Measurements from ENCODE around the gene FLT4. TPM values are rescaled to one million over a fixed set of nuclear protein-coding genes. Genes with fewer than 3 reads are reported as not detected.
A peak's percentile ranks its signal among the peaks of the same experiment; 100 is the strongest.
"Not testable (repeated sequence)": the region's sequence is repeated elsewhere in the genome, so short reads cannot be mapped to it uniquely, and the experiment has no call there.

FLT4 gene
- total RNA-seq, 1 experiment from 2014 or later: not detected

- DNase-seq (ENCODE audit: low spot score): peak; percentile 70
Observed at GRCh38 chr5:180670586-180671359, 21.4 kb upstream of the FLT4 start.

- no peak for DNase-seq (ENCODE audit: low spot score)
Observed at GRCh38 chr5:180670157-180670556, 20.8 kb upstream of the FLT4 start.

- no peak for DNase-seq (ENCODE audit: low spot score)
Observed at GRCh38 chr5:180669661-180670060, 20.3 kb upstream of the FLT4 start.

GRCh38 chr5:180668835-180669596, 19.6 kb upstream of the FLT4 start:
- DNase-seq (ENCODE audit: low spot score): no peak

GRCh38 chr5:180666812-180667211, 17.4 kb upstream of the FLT4 start:
- no peak for DNase-seq (ENCODE audit: low spot score)

- DNase-seq (ENCODE audit: low spot score): no peak
Observed at GRCh38 chr5:180665682-180666404, 16.4 kb upstream of the FLT4 start.

GRCh38 chr5:180658774-180659564, 9.6 kb upstream of the FLT4 start:
- DNase-seq (ENCODE audit: low spot score): no peak

GRCh38 chr5:180655243-180655642, 5.8 kb upstream of the FLT4 start:
- DNase-seq (ENCODE audit: low spot score): not testable (repeated sequence)

- no peak for DNase-seq (ENCODE audit: low spot score)
Observed at GRCh38 chr5:180652771-180653170, 3.4 kb upstream of the FLT4 start.

- DNase-seq (ENCODE audit: low spot score): no peak
Observed at GRCh38 chr5:180652346-180652745, 2.9 kb upstream of the FLT4 start.

- DNase-seq (ENCODE audit: low spot score): no peak
Observed at GRCh38 chr5:180648658-180649296, 623 bp downstream of the FLT4 start.

- DNase-seq (ENCODE audit: low spot score): no peak
Observed at GRCh38 chr5:180647941-180648500, 1.4 kb downstream of the FLT4 start.

- no peak for DNase-seq (ENCODE audit: low spot score)
Observed at GRCh38 chr5:180647465-180647864, 1.9 kb downstream of the FLT4 start.

- DNase-seq (ENCODE audit: low spot score): no peak
Observed at GRCh38 chr5:180646963-180647305, 2.5 kb downstream of the FLT4 start.

- no peak for DNase-seq (ENCODE audit: low spot score)
Observed at GRCh38 chr5:180646289-180646962, 3.0 kb downstream of the FLT4 start.

- DNase-seq (ENCODE audit: low spot score): no peak
Observed at GRCh38 chr5:180645274-180646204, 3.9 kb downstream of the FLT4 start.

GRCh38 chr5:180644825-180645273, 4.6 kb downstream of the FLT4 start:
- no peak for DNase-seq (ENCODE audit: low spot score)

GRCh38 chr5:180644129-180644824, 5.1 kb downstream of the FLT4 start:
- DNase-seq (ENCODE audit: low spot score): no peak
